Transverse colon (tissue), 3 donors: Measurements from ENCODE around the gene EHMT1.

Experiments
- EP300 ChIP-seq: sonication (generic); formaldehyde crosslinking; IDR thresholded peaks from one replicate; pipeline ENCODE4 v1.6.1; 2017; ENCODE audit warnings: antibody characterized with exemption, low read depth
- POLR2A ChIP-seq: fragments of 450-650 bp; IDR thresholded peaks from one replicate; pipeline ENCODE4 v1.6.1; 2016; ENCODE audit warnings: antibody characterized with exemption, mild to moderate bottlenecking, moderate library complexity
- TF ChIP-seq, protein P1 (sequence below), 5 experiments: fragments of 200-600 bp in 3 of 5; fragments of 450-650 bp in 2 of 5; sonication (generic) in 3 of 5; IDR thresholded peaks; 1 replicate in 2 of 5; 2 replicates in 3 of 5; pipeline ENCODE4 v1.5.1; 2016 to 2017; ENCODE audit warnings: antibody characterized with exemption in 5 of 5, inconsistent platforms in 3 of 5, mild to moderate bottlenecking in 2 of 5, moderate library complexity in 1 of 5

GRCh38 chr9:137778336-137778735 lies 159.5 kb downstream of the EHMT1 start:
- TF ChIP-seq, protein P1, sequence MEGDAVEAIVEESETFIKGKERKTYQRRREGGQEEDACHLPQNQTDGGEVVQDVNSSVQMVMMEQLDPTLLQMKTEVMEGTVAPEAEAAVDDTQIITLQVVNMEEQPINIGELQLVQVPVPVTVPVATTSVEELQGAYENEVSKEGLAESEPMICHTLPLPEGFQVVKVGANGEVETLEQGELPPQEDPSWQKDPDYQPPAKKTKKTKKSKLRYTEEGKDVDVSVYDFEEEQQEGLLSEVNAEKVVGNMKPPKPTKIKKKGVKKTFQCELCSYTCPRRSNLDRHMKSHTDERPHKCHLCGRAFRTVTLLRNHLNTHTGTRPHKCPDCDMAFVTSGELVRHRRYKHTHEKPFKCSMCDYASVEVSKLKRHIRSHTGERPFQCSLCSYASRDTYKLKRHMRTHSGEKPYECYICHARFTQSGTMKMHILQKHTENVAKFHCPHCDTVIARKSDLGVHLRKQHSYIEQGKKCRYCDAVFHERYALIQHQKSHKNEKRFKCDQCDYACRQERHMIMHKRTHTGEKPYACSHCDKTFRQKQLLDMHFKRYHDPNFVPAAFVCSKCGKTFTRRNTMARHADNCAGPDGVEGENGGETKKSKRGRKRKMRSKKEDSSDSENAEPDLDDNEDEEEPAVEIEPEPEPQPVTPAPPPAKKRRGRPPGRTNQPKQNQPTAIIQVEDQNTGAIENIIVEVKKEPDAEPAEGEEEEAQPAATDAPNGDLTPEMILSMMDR (IDR thresholded peaks at IDR 0.05), result no peak
- TF ChIP-seq POLR2A (no peak), EP300 (no peak)
